Thyroid gland (tissue), 4 donors: ENCODE data around the gene RNASEH2B. TPM values are rescaled to one million over a fixed set of nuclear protein-coding genes. Genes with fewer than 3 reads are reported as not detected.

ENCODE experiments used
- DNase-seq, 2 donors: peaks; one replicate each; pipeline ENCODE4 v3.0.0-alpha.2; 2019
- H3K27ac ChIP-seq, 3 donors: fragments of 200-600 bp; sonication (generic); 1 replicate in 2 of 3; 2 replicates in 1 of 3; pipeline ENCODE4 v1.5.1; 2016 to 2019; ENCODE audit warnings: mild to moderate bottlenecking in 1 of 3, moderate library complexity in 1 of 3
- H3K27me3 ChIP-seq: fragments of 200-600 bp; sonication (generic); one replicate; pipeline ENCODE4 v1.5.1; 2019
- H3K36me3 ChIP-seq, 2 donors: fragments of 200-600 bp; sonication (generic); one replicate each; pipeline ENCODE4 v1.5.1; 2016 to 2019
- H3K4me1 ChIP-seq, 2 donors: fragments of 200-600 bp; sonication (generic); one replicate each; pipeline ENCODE4 v1.5.1; 2017 to 2019
- H3K4me3 ChIP-seq, 3 donors: fragments of 200-600 bp; sonication (generic); replicated peaks in 1 of 3; 1 replicate in 2 of 3; 2 replicates in 1 of 3; pipeline ENCODE4 v1.5.1; 2016; ENCODE audit warnings: mild to moderate bottlenecking in 1 of 3
- H3K9me3 ChIP-seq: fragments of 200-600 bp; sonication (generic); one replicate; pipeline ENCODE4 v1.5.1; 2017
- CTCF ChIP-seq, 6 experiments: fragments of 200-600 bp in 3 of 6; fragments of 450-650 bp in 3 of 6; sonication (generic) in 3 of 6; IDR thresholded peaks; one replicate each; pipeline ENCODE4 v1.5.1; 2016 to 2019; ENCODE audit warnings: antibody characterized with exemption in 6 of 6, mild to moderate bottlenecking in 2 of 6, inconsistent platforms in 1 of 6, moderate library complexity in 1 of 6
- POLR2A ChIP-seq, 2 donors: fragments of 450-650 bp; IDR thresholded peaks; one replicate each; pipeline ENCODE4 v1.6.1; 2017; ENCODE audit warnings: antibody characterized with exemption in 2 of 2, mild to moderate bottlenecking in 2 of 2, moderate library complexity in 1 of 2
- WGBS, 2 donors: methylation state at CpG; one replicate each; pipeline ENCODE4 v1.1.5; 2017; 5-methylcytosine and 5-hydroxymethylcytosine counted together
- intact Hi-C: fragments of 100-400 bp; cut with DNase I; formaldehyde crosslinking; loops from one replicate; pipeline ENCODE4 v1.15.1; 2023
- total RNA-seq, 4 donors: library from RNA; depleted of rRNA; stranded (reverse); fragments of >200 nt; gene quantifications; one replicate each; pipeline ENCODE4 v1.2.3, GENCODE V29; 2016

Gene RNASEH2B
- total RNA-seq, 4 donors from 2014 or later = 51.5 to 116 (median 79.8) TPM

GRCh38 chr13:51005566-51005965 lies 96.0 kb downstream of the RNASEH2B start:
- H3K9me3 ChIP-seq = no peaks in the 10 kb centered on the region
- H3K4me3 ChIP-seq = no peak overlapping the region
- WGBS, 2 donors = 68 to 72% methylated on average over 4 of the region's 4 CpGs
- no peaks in the 10 kb centered on the region for H3K4me1 ChIP-seq
- H3K27ac ChIP-seq = no peak overlapping the region
- TF ChIP-seq POLR2A (IDR thresholded peaks at IDR 0.05) (no peak), CTCF (IDR thresholded peaks at IDR 0.05) (no peak)
- H3K27me3 ChIP-seq = no peaks in the 10 kb centered on the region
- no peaks in the 10 kb centered on the region for H3K36me3 ChIP-seq
- intact Hi-C loops = no loop called here
- DNase-seq = no peak

Other genes with a start within 250 kb of the RNASEH2B start
- under 1 TPM in 2 of 4 donors, not detected in 2; 0.11 to 0.13 TPM for gene DLEU7, start 66.1 kb upstream of the RNASEH2B start, total RNA-seq
- gene C13orf42, start 201.5 kb downstream of the RNASEH2B start, total RNA-seq = not detected